GM12878 (cell line): ENCODE measurements around the gene FHOD3.

Experiments used
- CHD4 ChIP-seq: fragments of 200-600 bp; sonication (generic); IDR thresholded peaks from 2 replicates; pipeline ENCODE4 v1.6.1; 2016; ENCODE audit warnings: mild to moderate bottlenecking
- EZH2 ChIP-seq: IDR thresholded peaks from 2 replicates; pipeline ENCODE4 v1.6.1; 2012; ENCODE audit warnings: low read depth, mild to moderate bottlenecking, control low read depth, inconsistent platforms, low read length, borderline replicate concordance; ENCODE audit not compliant: control insufficient read depth
- FOS ChIP-seq: IDR thresholded peaks from 3 replicates; pipeline ENCODE4 v1.6.1; 2011; ENCODE audit warnings: borderline replicate concordance; ENCODE audit not compliant: insufficient read length; ENCODE audit errors: extremely low read depth
- HCFC1 ChIP-seq: fragments of 150-350 bp; IDR thresholded peaks from 2 replicates; pipeline ENCODE4 v1.6.1; 2014; ENCODE audit warnings: low read length
- PML ChIP-seq: IDR thresholded peaks from 2 replicates; pipeline ENCODE4 v1.6.1; 2012; ENCODE audit warnings: low read length, inconsistent platforms
- POLR2A ChIP-seq: IDR thresholded peaks from 2 replicates; pipeline ENCODE4 v1.6.1; 2011; ENCODE audit warnings: low read depth, mild to moderate bottlenecking, low read length
- SIX5 ChIP-seq: IDR thresholded peaks from 2 replicates; pipeline ENCODE4 v1.6.1; 2011; ENCODE audit warnings: mild to moderate bottlenecking, low read depth, low read length, moderate library complexity; ENCODE audit not compliant: severe bottlenecking
- USF2 ChIP-seq: IDR thresholded peaks from 2 replicates; pipeline ENCODE4 v1.6.1; 2011; ENCODE audit warnings: low read depth, low read length, improper control_type of control experiment, borderline replicate concordance
- TF ChIP-seq, protein P1 (sequence below): IDR thresholded peaks from 2 replicates; pipeline ENCODE4 v1.6.1; 2012; ENCODE audit warnings: low read depth, low read length, improper control_type of control experiment

DNA sequence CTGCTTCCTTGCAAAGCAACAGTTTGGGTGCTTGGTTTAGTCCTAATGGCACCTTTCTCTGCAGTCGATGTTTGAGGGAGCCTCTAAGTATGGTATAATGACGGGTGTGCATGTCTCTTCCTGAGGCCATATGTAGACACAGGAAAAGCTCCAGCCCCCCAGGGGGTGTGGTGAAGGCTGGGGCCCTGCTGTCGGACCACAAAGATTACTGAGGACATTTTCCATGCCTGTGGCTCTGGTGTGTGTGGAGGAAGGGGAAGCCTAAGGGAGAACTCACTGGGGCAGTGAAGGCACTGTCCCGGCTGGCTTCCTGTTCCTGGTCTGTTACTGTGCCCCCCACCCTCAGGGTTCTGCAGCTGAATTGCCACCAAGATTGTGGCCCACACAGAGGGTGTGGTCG lies 187.1 kb downstream of the FHOD3 start:
- TF ChIP-seq USF2 (no peak), HCFC1 (no peak), SIX5 (no peak), PML (no peak), FOS (no peak), EZH2 (no peak), POLR2A (no peak), CHD4 (no peak)
- TF ChIP-seq, protein P1, sequence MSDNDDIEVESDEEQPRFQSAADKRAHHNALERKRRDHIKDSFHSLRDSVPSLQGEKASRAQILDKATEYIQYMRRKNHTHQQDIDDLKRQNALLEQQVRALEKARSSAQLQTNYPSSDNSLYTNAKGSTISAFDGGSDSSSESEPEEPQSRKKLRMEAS: no peak
